Subcutaneous adipose tissue (tissue), 4 donors: ENCODE measurements around the gene MAGEA10. TPM values are rescaled to one million over a fixed set of nuclear protein-coding genes. Genes with fewer than 3 reads are reported as not detected.

Experiments used
- total RNA-seq, 4 donors: library from RNA; depleted of rRNA; stranded (reverse); fragments of >200 nt; gene quantifications; one replicate each; pipeline ENCODE4 v1.1.0, GENCODE V29; 2016
- TF ChIP-seq, protein P1 (sequence below): fragments of 450-650 bp; IDR thresholded peaks from one replicate; pipeline ENCODE4 v1.5.1; 2016; ENCODE audit warnings: low read depth, mild to moderate bottlenecking, control low read depth, antibody characterized with exemption, moderate library complexity

MAGEA10 gene
- not detected for total RNA-seq

DNA sequence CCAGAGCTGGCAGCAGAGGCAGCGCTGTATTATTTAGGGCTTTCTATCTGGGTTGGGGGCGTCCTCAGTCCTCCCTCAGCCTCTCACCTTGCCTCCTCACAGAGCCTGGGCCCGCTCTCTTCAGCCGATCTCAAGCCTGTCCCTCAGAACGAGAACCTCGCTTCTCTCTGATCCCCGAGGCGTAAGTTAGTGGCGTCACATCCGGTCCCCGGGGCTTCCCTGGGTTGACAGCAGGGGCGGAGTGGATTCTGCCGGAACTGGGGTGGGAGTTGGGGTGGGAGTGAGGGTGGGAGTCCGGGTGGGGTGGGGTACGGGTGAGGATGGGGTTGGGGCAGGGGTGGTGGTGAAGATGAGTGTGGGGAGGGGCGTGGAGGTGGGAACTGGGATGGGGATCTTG lies at the start of gene MAGEA10:
Gene MAGEA10 (minus strand): TSS at position 190 of the 397 bp plus-strand sequence. CDS start 2,957 bp downstream, outside the sequence.
- TF ChIP-seq, protein P1, sequence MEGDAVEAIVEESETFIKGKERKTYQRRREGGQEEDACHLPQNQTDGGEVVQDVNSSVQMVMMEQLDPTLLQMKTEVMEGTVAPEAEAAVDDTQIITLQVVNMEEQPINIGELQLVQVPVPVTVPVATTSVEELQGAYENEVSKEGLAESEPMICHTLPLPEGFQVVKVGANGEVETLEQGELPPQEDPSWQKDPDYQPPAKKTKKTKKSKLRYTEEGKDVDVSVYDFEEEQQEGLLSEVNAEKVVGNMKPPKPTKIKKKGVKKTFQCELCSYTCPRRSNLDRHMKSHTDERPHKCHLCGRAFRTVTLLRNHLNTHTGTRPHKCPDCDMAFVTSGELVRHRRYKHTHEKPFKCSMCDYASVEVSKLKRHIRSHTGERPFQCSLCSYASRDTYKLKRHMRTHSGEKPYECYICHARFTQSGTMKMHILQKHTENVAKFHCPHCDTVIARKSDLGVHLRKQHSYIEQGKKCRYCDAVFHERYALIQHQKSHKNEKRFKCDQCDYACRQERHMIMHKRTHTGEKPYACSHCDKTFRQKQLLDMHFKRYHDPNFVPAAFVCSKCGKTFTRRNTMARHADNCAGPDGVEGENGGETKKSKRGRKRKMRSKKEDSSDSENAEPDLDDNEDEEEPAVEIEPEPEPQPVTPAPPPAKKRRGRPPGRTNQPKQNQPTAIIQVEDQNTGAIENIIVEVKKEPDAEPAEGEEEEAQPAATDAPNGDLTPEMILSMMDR = no peak

DNA sequence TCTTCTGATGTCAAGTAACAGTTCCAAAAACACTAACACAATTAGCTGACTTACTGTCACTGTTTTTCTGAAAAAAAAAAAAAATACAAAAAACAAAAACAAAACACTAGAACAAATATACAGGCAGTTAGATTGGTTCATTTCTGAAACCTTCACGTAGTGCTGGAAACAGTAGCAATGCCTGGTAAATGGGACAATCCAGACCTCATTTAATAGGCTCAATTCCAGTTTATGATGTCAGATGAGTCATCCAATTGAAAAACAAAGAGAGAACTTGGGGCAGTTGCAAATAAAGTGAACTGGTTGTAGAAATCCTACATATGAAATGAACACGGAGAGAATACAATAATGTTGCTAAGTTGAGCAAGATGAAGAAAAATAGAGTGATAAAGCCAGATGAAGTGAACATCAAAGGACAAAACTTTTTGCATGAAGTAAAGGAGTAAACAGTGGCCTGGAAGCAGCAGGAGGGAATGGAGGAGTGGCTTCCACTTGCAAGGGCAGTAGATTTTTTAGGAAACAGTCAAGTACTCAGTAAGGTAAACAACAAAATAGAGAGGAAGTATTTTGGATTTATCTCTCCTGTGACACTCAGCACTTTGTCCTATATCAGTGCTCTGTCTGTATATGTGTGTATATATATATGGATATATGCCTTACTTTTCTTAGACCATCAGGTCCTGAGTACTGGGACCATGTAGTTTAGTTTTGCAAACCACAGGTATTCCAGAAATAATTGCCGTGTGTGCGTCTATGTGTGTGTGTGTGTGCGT lies 39.3 kb upstream of the MAGEA10 start:
- TF ChIP-seq, protein P1 = no peak

DNA sequence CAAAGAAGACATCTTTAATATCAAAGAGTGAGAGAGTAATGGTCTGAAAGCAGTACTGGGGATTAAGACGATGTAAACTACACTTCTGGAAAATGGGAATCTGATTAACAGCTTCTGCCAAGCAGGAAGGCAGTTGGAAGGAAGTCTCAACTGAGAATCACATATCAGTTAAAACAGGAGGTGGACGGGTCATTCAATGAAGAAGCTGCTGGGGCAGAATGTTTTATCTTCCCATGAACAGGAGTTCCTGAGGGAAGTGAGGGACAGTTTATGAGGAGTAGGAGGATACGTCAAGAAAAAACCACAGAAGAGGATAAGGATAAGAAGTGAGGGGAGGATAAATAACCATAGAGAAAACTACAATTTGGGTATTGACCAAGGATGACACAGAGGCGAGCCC lies 38.7 kb upstream of the MAGEA10 start:
- TF ChIP-seq, protein P1 = no peak

DNA sequence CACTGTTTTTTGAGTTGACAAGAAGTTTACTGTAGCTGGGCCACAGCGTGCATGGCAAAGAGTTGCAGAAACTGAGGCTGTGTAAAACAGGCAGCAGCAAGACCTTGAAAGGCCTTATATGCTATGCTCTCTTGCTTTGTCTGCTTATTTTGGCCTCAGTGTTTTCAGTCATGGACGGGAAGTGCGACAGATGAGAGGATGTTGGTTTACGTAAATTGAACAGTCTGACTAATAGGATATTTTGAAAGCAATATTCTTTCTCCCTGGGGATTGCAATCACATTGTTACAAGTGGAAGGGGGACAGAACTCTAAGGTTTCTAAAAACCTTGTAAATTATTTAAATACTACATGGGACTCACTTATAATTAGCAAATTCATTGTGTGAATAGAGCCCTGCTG lies 32.2 kb upstream of the MAGEA10 start:
- TF ChIP-seq, protein P1 = no peak

DNA sequence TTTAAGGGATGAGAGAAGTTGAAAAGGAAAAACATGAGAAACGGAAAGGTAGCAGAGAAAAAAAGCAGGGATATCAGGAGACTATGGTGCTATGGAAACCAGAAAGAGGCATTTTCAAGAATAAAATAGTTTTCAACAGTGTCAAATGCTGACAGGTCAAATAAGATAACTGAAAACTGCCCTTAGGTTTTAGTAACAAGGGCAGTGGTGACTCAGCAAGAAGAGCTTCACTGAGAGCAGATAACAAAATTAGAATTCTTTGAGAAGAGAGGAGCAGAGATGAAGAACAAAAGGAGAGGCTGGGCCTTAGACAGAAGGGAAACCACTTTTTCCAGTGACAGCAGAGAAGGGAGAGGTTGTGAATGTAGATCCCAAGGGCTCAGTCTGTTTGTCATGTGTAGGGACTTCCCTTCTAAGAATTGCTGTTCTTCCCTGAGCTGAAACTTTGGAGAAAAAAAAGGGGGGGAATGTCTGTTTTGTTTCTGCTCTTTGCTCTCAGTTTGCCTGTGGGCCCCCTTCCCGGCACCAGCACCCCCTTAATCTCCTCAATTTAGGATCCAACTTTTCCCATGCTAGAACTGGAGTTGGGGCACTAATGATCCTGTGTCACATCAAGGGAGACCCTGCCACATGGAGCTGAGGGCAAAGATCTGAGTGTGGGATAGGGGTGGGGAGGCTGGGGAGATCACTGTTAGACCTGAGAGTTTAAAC lies 26.8 kb upstream of the MAGEA10 start:
- TF ChIP-seq, protein P1 = no peak

DNA sequence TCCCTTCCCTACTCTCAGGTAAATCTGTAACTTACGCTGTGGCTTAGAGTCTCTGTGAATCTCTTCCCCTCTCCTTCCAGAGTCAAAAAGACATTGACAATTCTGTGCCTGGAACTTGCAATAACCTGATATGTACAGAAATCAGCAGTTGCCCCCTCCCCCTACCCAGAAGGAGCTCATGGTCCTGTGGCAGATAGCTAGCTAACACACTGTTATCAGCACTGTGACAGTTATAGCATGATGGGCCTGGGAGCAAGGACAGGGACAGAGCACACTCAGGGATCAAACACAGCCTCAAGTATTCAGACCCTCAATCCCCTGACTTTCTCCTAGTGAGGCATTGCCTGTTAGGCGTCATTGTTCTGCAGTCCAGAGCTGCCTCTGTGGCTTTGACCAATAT lies 18.7 kb upstream of the MAGEA10 start:
- TF ChIP-seq, protein P1 = no peak

DNA sequence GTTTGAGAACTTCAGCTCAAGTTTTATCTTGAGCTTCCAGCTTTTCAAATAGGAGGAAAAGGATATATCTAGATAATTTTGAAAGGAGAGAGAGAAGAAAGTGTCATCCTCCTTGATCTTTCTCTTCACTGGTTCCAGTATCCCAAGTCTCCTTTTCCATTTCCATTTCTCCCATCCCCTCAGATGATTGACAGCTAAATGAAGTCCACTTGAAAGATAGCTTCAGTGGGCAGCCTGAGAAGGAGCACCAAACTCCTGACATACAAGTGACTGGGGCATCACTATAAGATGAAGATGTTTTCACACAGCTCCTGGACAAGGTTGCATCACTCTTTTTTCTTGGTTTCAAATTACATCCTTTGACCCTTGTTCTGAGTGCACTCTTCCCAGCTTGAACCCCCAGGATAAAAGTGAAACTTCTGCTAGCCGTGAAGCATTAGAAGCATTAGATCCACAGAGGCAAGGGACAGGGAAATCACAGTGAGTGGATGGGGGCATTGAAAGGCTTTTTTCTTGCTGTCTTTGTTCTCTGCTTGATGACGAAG lies 17.5 kb upstream of the MAGEA10 start:
- TF ChIP-seq, protein P1 = no peak
